SK-N-SH treated with all-trans-retinoic acid at 6 μM for 48 hours (cell line): Measurements from ENCODE around the gene TMX3.

Source experiments
- ATAC-seq: fragments of 200-7000 bp; cut with Tn5 transposase; 3 replicates; pipeline ENCODE4 v1.9.1; 2020; ENCODE audit warnings: mild to moderate bottlenecking, moderate library complexity
- ARNTL ChIP-seq: fragments of 450-650 bp; formaldehyde crosslinking; IDR thresholded peaks from 2 replicates; pipeline ENCODE4 v1.5.0; 2020; ENCODE audit warnings: low read depth, mild to moderate bottlenecking, moderate library complexity, borderline replicate concordance
- BACH2 ChIP-seq: fragments of 250-450 bp; sonication (Bioruptor Pico); IDR thresholded peaks from 2 replicates; pipeline ENCODE4 v1.9.0; 2021; ENCODE audit warnings: mild to moderate bottlenecking, borderline replicate concordance
- CREB5 ChIP-seq: fragments of 250-450 bp; sonication (Bioruptor Pico); IDR thresholded peaks from 2 replicates; pipeline ENCODE4 v1.5.1; 2020; ENCODE audit warnings: low read depth, mild to moderate bottlenecking, moderate library complexity
- CSDC2 ChIP-seq: fragments of 250-450 bp; sonication (Bioruptor Pico); IDR thresholded peaks from 2 replicates; pipeline ENCODE4 v1.5.0; 2020; ENCODE audit warnings: mild to moderate bottlenecking, moderate library complexity
- CSRNP3 ChIP-seq: fragments of 250-450 bp; sonication (Bioruptor Pico); IDR thresholded peaks from 2 replicates; pipeline ENCODE4 v1.5.1; 2021; ENCODE audit warnings: mild to moderate bottlenecking, moderate library complexity
- ESRRG ChIP-seq: fragments of 250-450 bp; sonication (Bioruptor Pico); IDR thresholded peaks from 2 replicates; pipeline ENCODE4 v1.6.1; 2021; ENCODE audit warnings: mild to moderate bottlenecking
- GLIS3 ChIP-seq: fragments of 250-450 bp; sonication (Bioruptor Pico); IDR thresholded peaks from 2 replicates; pipeline ENCODE4 v1.5.0; 2020; ENCODE audit warnings: mild to moderate bottlenecking, moderate library complexity
- ISL1 ChIP-seq: fragments of 250-450 bp; sonication (Bioruptor Pico); IDR thresholded peaks from 2 replicates; pipeline ENCODE4 v2.1.2; 2022; ENCODE audit warnings: mild to moderate bottlenecking, moderate library complexity
- OSR1 ChIP-seq: fragments of 250-450 bp; sonication (Bioruptor Pico); IDR thresholded peaks from 2 replicates; pipeline ENCODE4 v1.8.0; 2022; ENCODE audit warnings: moderate library complexity, mild to moderate bottlenecking, inconsistent platforms
- PATZ1 ChIP-seq: fragments of 250-450 bp; sonication (Bioruptor Pico); IDR thresholded peaks from 2 replicates; pipeline ENCODE4 v1.8.0; 2020; ENCODE audit warnings: mild to moderate bottlenecking, moderate library complexity, borderline replicate concordance
- POU6F1 ChIP-seq: fragments of 250-450 bp; sonication (Bioruptor Pico); IDR thresholded peaks from 2 replicates; pipeline ENCODE4 v1.8.0; 2021; ENCODE audit warnings: low read depth, mild to moderate bottlenecking, moderate library complexity, borderline replicate concordance
- PPARA ChIP-seq: fragments of 250-450 bp; sonication (Bioruptor Pico); IDR thresholded peaks from 2 replicates; pipeline ENCODE4 v1.5.0; 2020; ENCODE audit warnings: mild to moderate bottlenecking, borderline replicate concordance
- TCF4 ChIP-seq: fragments of 250-450 bp; sonication (Bioruptor Pico); IDR thresholded peaks from 2 replicates; pipeline ENCODE4 v1.8.0; 2021; ENCODE audit warnings: mild to moderate bottlenecking, moderate library complexity, borderline replicate concordance
- TOX ChIP-seq: fragments of 250-450 bp; sonication (Bioruptor Pico); IDR thresholded peaks from 2 replicates; pipeline ENCODE4 v1.8.0; 2021; ENCODE audit warnings: mild to moderate bottlenecking, moderate library complexity, borderline replicate concordance
- ZC3H10 ChIP-seq: fragments of 250-450 bp; sonication (Bioruptor Pico); IDR thresholded peaks from 2 replicates; pipeline ENCODE4 v1.5.1; 2021; ENCODE audit warnings: mild to moderate bottlenecking, moderate library complexity
- ZFP3 ChIP-seq: fragments of 250-450 bp; sonication (Bioruptor Pico); IDR thresholded peaks from 2 replicates; pipeline ENCODE4 v1.5.0; 2020; ENCODE audit warnings: mild to moderate bottlenecking, moderate library complexity
- ZFP30 ChIP-seq: fragments of 450-650 bp; formaldehyde crosslinking; IDR thresholded peaks from 2 replicates; pipeline ENCODE4 v1.5.0; 2022; ENCODE audit warnings: mild to moderate bottlenecking, moderate library complexity
- ZNF565 ChIP-seq: fragments of 450-650 bp; formaldehyde crosslinking; conservative IDR thresholded peaks from 2 replicates; pipeline ENCODE4 v1.5.0; 2020; ENCODE audit warnings: low read depth, mild to moderate bottlenecking, moderate library complexity
- ZNF70 ChIP-seq: fragments of 450-650 bp; formaldehyde crosslinking; IDR thresholded peaks from 2 replicates; pipeline ENCODE4 v1.5.0; 2020; ENCODE audit warnings: mild to moderate bottlenecking, moderate library complexity
- ZNF8 ChIP-seq: fragments of 450-650 bp; formaldehyde crosslinking; IDR thresholded peaks from 2 replicates; pipeline ENCODE4 v1.5.0; 2020; ENCODE audit warnings: mild to moderate bottlenecking, moderate library complexity

Gene TMX3

GRCh38 chr18:68757126-68757525, 42.2 kb upstream of the TMX3 start:
- TF ChIP-seq CSRNP3 (CRISPR knock-in tag) (no peak), ZNF70 (CRISPR knock-in tag) (no peak), TCF4 (CRISPR knock-in tag) (no peak)
- TF ChIP-seq, all 23 proteins: peak for 0
- no peak for ATAC-seq

GRCh38 chr18:68742206-68742605, 27.3 kb upstream of the TMX3 start:
- TF ChIP-seq BACH2 (CRISPR knock-in tag) (no peak), ZFP3 (no peak), POU6F1 (CRISPR knock-in tag) (no peak), ZNF565 (CRISPR knock-in tag) (no peak), ISL1 (CRISPR knock-in tag) (no peak), ZNF8 (CRISPR knock-in tag) (no peak), GLIS3 (CRISPR knock-in tag) (no peak)

GRCh38 chr18:68740966-68741365, 26.1 kb upstream of the TMX3 start:
- ATAC-seq = no peak
- TF ChIP-seq CSRNP3 (CRISPR knock-in tag) (no peak), ISL1 (CRISPR knock-in tag) (no peak), ZFP3 (no peak), BACH2 (CRISPR knock-in tag) (no peak), ZNF8 (CRISPR knock-in tag) (no peak), ESRRG (no peak), TOX (CRISPR knock-in tag) (no peak), ZNF70 (CRISPR knock-in tag) (no peak), GLIS3 (CRISPR knock-in tag) (no peak), POU6F1 (CRISPR knock-in tag) (no peak), PATZ1 (no peak), ZNF565 (CRISPR knock-in tag) (no peak)

More at GRCh38 chr18:68742206-68742605, 27.3 kb upstream of the TMX3 start:
- ATAC-seq = no peak

- no peak for ATAC-seq
- TF ChIP-seq ZC3H10 = no peak
- no peak for TF ChIP-seq OSR1
- TF ChIP-seq ZNF8 (CRISPR knock-in tag) = no peak
- TF ChIP-seq PATZ1 = no peak
- TF ChIP-seq, all 23 proteins: peak for 0
Observed at GRCh38 chr18:68739462-68739861, 24.6 kb upstream of the TMX3 start.

GRCh38 chr18:68738564-68738963, 23.7 kb upstream of the TMX3 start:
- ATAC-seq = no peak
- TF ChIP-seq ZC3H10 = no peak
- TF ChIP-seq BACH2 (CRISPR knock-in tag) = no peak
- TF ChIP-seq CSRNP3 (CRISPR knock-in tag) = no peak
- no peak for TF ChIP-seq TOX (CRISPR knock-in tag)
- no peak for TF ChIP-seq CSDC2 (CRISPR knock-in tag)
- TF ChIP-seq CREB5 (CRISPR knock-in tag) = no peak
- TF ChIP-seq GLIS3 (CRISPR knock-in tag) = no peak
- no peak for TF ChIP-seq ARNTL (CRISPR knock-in tag)
- no peak for TF ChIP-seq OSR1
- no peak for TF ChIP-seq ZNF565 (CRISPR knock-in tag)
- no peak for TF ChIP-seq ZNF70 (CRISPR knock-in tag)
- no peak for TF ChIP-seq ZFP30 (CRISPR knock-in tag)
- no peak for TF ChIP-seq PPARA
